DND-41 (cell line): ENCODE measurements around the gene NUCB2.
A peak's percentile ranks its signal among the peaks of the same experiment; 100 is the strongest.

ENCODE experiments used
- ATAC-seq: fragments of 200-7000 bp; cut with Tn5 transposase; 3 replicates; pipeline ENCODE4 v1.9.1; 2021; ENCODE audit warnings: low read depth; ENCODE audit not compliant: insufficient read depth
- DNase-seq: peaks from one replicate; pipeline ENCODE4 v3.0.0-alpha.2; 2020
- H2AFZ ChIP-seq: 2 replicates; pipeline ENCODE4 v1.6.0; 2012; ENCODE audit warnings: low read depth, low read length
- H3K27ac ChIP-seq: 2 replicates; pipeline ENCODE4 v1.5.1; 2012; ENCODE audit warnings: low read length, inconsistent platforms
- H3K27me3 ChIP-seq: fragments of 200-600 bp; sonication (generic); 2 replicates; pipeline ENCODE4 v1.6.0; 2012; ENCODE audit warnings: low read length, mild to moderate bottlenecking, inconsistent platforms; ENCODE audit not compliant: insufficient read depth, poor library complexity
- H3K36me3 ChIP-seq: 2 replicates; pipeline ENCODE4 v1.5.1; 2012; ENCODE audit warnings: low read length, inconsistent platforms; ENCODE audit not compliant: insufficient read depth
- H3K4me1 ChIP-seq: 2 replicates; pipeline ENCODE4 v1.5.1; 2012; ENCODE audit warnings: mild to moderate bottlenecking, low read length; ENCODE audit not compliant: insufficient read depth
- H3K4me2 ChIP-seq: 2 replicates; pipeline ENCODE4 v1.6.0; 2012; ENCODE audit warnings: mild to moderate bottlenecking, moderate library complexity, low read length, inconsistent platforms; ENCODE audit not compliant: insufficient read depth
- H3K4me3 ChIP-seq, 2 experiments: fragments of 200-600 bp in 1 of 2; shearing (Covaris generic) in 1 of 2; 2 replicates each; pipeline ENCODE4 v1.5.1; 2012 to 2016; ENCODE audit warnings: inconsistent platforms in 2 of 2, low read length in 2 of 2, mild to moderate bottlenecking in 2 of 2, low read depth in 1 of 2, moderate library complexity in 1 of 2
- H3K79me2 ChIP-seq: 2 replicates; pipeline ENCODE4 v1.6.0; 2012; ENCODE audit warnings: low read length, inconsistent platforms; ENCODE audit not compliant: insufficient read depth
- H3K9ac ChIP-seq: 2 replicates; pipeline ENCODE4 v1.6.0; 2012; ENCODE audit warnings: low read depth, mild to moderate bottlenecking, inconsistent platforms, low read length, moderate library complexity
- H3K9me3 ChIP-seq: 2 replicates; pipeline ENCODE4 v1.5.1; 2012; ENCODE audit warnings: low read length, moderate library complexity, mild to moderate bottlenecking, inconsistent platforms; ENCODE audit not compliant: insufficient read depth, severe bottlenecking
- H4K20me1 ChIP-seq: 2 replicates; pipeline ENCODE4 v1.6.0; 2012; ENCODE audit warnings: low read length; ENCODE audit not compliant: insufficient read depth
- CTCF ChIP-seq: IDR thresholded peaks from 2 replicates; pipeline ENCODE4 v1.5.1; 2012; ENCODE audit warnings: borderline replicate concordance, low read length, moderate library complexity, mild to moderate bottlenecking; ENCODE audit not compliant: poor library complexity, severe bottlenecking; ENCODE audit errors: extremely low read depth
- EZH2 ChIP-seq: IDR thresholded peaks from 3 replicates; pipeline ENCODE4 v1.6.1; 2012; ENCODE audit warnings: borderline replicate concordance, low read depth, mild to moderate bottlenecking, moderate library complexity, low read length, inconsistent platforms; ENCODE audit not compliant: severe bottlenecking

The NUCB2 gene

GRCh38 chr11:17298302-17298701, 21.8 kb downstream of the NUCB2 start:
- ATAC-seq (peak; percentile 59; the same call in 1 of the 3 replicates), DNase-seq (no peak)
- Histone ChIP-seq H3K27me3 (no peaks in the 10 kb centered on the region), H4K20me1 (peaks cover 31% of the 10 kb centered on the region; the same call in 1 of the 2 replicates), H2AFZ (no peak overlapping the region), H3K4me1 (no peaks in the 10 kb centered on the region), H3K9me3 (no peaks in the 10 kb centered on the region), H3K4me2 (no peak overlapping the region), H3K36me3 (peaks cover 90% of the 10 kb centered on the region), H3K27ac (no peak overlapping the region), H3K79me2 (peaks cover 77% of the 10 kb centered on the region), H3K4me3 (no peak overlapping the region), H3K9ac (no peak overlapping the region)
- no peak for TF ChIP-seq CTCF
- TF ChIP-seq EZH2 = no peak

GRCh38 chr11:17300372-17300771, 23.8 kb downstream of the NUCB2 start:
- DNase-seq (no peak), ATAC-seq (no peak)
- peaks cover 64% of the 10 kb centered on the region for H3K79me2 ChIP-seq
- H4K20me1 ChIP-seq = peaks cover 17% of the 10 kb centered on the region; the same call in 1 of the 2 replicates
- TF ChIP-seq EZH2 (no peak), CTCF (no peak)
- H3K9me3 ChIP-seq = no peaks in the 10 kb centered on the region
- no peak overlapping the region for H3K4me2 ChIP-seq
- H3K4me1 ChIP-seq = no peaks in the 10 kb centered on the region
- no peak overlapping the region for H3K4me3 ChIP-seq
- peaks cover 90% of the 10 kb centered on the region for H3K36me3 ChIP-seq
- H3K9ac ChIP-seq = no peak overlapping the region
- no peaks in the 10 kb centered on the region for H3K27me3 ChIP-seq
- H2AFZ ChIP-seq = no peak overlapping the region
- no peak overlapping the region for H3K27ac ChIP-seq

- Histone ChIP-seq H3K9me3 (no peaks in the 10 kb centered on the region), H3K4me3 (no peak overlapping the region), H2AFZ (no peak overlapping the region), H3K9ac (no peak overlapping the region), H3K27ac (no peak overlapping the region), H4K20me1 (peaks cover 17% of the 10 kb centered on the region; the same call in 1 of the 2 replicates), H3K27me3 (no peaks in the 10 kb centered on the region), H3K4me2 (no peak overlapping the region), H3K79me2 (peaks cover 86% of the 10 kb centered on the region), H3K36me3 (peaks cover 100% of the 10 kb centered on the region), H3K4me1 (0 out of 2 replicates have a peak, but pooled peaks cover 3% of the 10 kb centered on the region)
- ATAC-seq (no peak), DNase-seq (no peak)
- TF ChIP-seq CTCF (no peak), EZH2 (no peak)
Measured at GRCh38 chr11:17313349-17314231, 37.1 kb downstream of the NUCB2 start.
